SJSA1 (cell line): ENCODE results near the gene SCNN1B. TPM values are rescaled to one million over a fixed set of nuclear protein-coding genes. Genes with fewer than 3 reads are reported as not detected.
"Not testable (repeated sequence)": the region's sequence is repeated elsewhere in the genome, so short reads cannot be mapped to it uniquely, and the experiment has no call there.

Source experiments
- DNase-seq, 2 experiments: peaks; one replicate each; pipeline ENCODE4 v3.0.0-alpha.2; 2015 to 2020; ENCODE audit warnings: low spot score in 2 of 2, low read depth in 1 of 2
- H3K27ac ChIP-seq: fragments of 250-450 bp; sonication (Bioruptor Pico); 2 replicates; pipeline ENCODE4 v1.5.1; 2020; ENCODE audit warnings: mild to moderate bottlenecking, moderate library complexity
- H3K27me3 ChIP-seq: fragments of 250-450 bp; sonication (Bioruptor Pico); replicated peaks from 2 replicates; pipeline ENCODE4 v1.5.1; 2020; ENCODE audit warnings: mild to moderate bottlenecking, moderate library complexity
- H3K36me3 ChIP-seq: fragments of 250-450 bp; sonication (Bioruptor Pico); 2 replicates; pipeline ENCODE4 v1.5.1; 2020; ENCODE audit warnings: mild to moderate bottlenecking
- H3K4me1 ChIP-seq: fragments of 250-450 bp; sonication (Bioruptor Pico); replicated peaks from 2 replicates; pipeline ENCODE4 v1.6.1; 2021; ENCODE audit warnings: mild to moderate bottlenecking
- H3K4me3 ChIP-seq: fragments of 250-450 bp; sonication (Bioruptor Pico); 2 replicates; pipeline ENCODE4 v1.5.1; 2020; ENCODE audit warnings: mild to moderate bottlenecking
- H3K9me3 ChIP-seq: fragments of 250-450 bp; sonication (Bioruptor Pico); replicated peaks from 2 replicates; pipeline ENCODE4 v1.5.1; 2020; ENCODE audit warnings: mild to moderate bottlenecking
- total RNA-seq: library from RNA; depleted of rRNA; stranded (reverse); fragments of >200 nt; shearing (Covaris generic); gene quantifications from 2 replicates; pipeline ENCODE4 v1.2.3, GENCODE V29; 2014; rRNA removed

The SCNN1B gene, protein sequence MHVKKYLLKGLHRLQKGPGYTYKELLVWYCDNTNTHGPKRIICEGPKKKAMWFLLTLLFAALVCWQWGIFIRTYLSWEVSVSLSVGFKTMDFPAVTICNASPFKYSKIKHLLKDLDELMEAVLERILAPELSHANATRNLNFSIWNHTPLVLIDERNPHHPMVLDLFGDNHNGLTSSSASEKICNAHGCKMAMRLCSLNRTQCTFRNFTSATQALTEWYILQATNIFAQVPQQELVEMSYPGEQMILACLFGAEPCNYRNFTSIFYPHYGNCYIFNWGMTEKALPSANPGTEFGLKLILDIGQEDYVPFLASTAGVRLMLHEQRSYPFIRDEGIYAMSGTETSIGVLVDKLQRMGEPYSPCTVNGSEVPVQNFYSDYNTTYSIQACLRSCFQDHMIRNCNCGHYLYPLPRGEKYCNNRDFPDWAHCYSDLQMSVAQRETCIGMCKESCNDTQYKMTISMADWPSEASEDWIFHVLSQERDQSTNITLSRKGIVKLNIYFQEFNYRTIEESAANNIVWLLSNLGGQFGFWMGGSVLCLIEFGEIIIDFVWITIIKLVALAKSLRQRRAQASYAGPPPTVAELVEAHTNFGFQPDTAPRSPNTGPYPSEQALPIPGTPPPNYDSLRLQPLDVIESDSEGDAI
- total RNA-seq = not detected in 2 replicates

DNA sequence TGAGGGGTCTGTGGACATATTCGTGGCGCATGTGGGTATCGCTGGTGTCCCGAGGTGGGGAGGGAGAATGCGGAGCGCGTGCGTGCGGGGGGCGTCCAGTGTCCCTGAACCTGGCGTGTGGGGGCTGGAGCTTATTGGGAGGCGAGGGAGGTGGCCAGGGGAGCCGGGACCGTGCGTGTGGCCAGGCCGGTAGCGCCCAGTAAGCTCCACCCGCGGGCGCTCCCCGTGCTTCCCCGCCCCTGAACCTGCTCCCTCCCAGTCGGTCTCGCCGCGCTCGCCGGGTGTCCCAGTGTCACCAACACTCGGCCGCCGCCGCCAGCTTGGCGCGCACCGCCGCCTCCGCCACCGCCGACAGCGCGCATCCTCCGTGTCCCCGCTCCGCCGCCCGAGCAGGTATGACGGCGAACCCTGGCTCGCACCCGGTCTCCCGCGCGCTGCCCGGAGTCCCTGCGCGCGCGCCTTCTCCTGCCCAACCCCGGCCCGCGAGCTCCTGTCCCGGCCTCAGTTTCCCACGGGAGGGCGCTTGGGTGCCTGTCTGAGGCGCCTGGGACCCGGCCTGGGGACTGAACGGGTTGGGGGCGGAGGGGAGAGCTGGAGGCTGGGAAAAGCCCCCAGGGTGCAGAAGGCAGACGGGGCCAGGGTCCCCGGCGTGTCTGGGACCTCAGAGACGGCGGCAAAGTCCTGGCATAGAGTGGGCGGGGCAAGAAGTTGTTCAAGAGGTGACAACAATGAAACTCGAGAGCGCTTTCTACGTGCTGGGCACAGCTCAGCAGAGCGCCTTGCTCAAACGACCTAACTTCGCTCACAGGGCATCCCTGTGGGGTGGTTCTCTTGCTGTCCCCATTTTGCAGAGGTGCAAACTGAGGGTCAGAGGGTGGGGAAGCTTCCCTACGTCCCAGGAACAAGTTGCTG, at the start of gene SCNN1B:
SCNN1B (plus strand) TSS at position 258 of the 912 bp plus-strand sequence. CDS start 46,298 bp downstream, outside the sequence.
- Histone ChIP-seq H3K27me3 (peaks cover 21% of the 10 kb centered on the region), H3K27ac (no peak within 1 kb of the TSS), H3K36me3 (no peaks in the 10 kb centered on the region), H3K4me1 (no peaks in the 10 kb centered on the region), H3K9me3 (no peaks in the 10 kb centered on the region), H3K4me3 (no peak within 1 kb of the TSS)
- no peak for DNase-seq

DNA sequence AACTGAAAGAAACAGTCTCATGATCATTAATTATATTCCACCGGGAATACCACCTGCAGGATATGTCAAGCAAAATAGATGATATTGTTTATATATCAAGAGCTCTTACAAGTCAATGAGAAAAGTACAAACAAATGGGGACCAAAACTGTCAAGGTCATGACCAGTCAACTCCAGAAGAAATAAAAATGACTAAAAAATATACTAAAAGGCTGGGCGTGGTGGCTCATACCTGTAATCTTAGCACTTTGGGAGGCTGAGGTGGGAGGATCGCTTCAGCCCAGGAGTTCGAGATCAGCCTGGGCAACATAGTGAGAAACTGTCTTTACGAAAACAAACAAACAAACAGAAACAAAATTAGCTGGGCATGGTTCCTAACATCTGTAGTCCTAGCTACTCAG, 49.8 kb upstream of the SCNN1B start:
- 0 out of 2 replicates have a peak, but pooled peaks cover 6% of the 10 kb centered on the region for H3K4me1 ChIP-seq
- DNase-seq = no peak
- no peaks in the 10 kb centered on the region for H3K36me3 ChIP-seq
- H3K27ac ChIP-seq = no peak overlapping the region
- H3K9me3 ChIP-seq = no peaks in the 10 kb centered on the region
- no peak overlapping the region for H3K4me3 ChIP-seq
- no peaks in the 10 kb centered on the region for H3K27me3 ChIP-seq

DNA sequence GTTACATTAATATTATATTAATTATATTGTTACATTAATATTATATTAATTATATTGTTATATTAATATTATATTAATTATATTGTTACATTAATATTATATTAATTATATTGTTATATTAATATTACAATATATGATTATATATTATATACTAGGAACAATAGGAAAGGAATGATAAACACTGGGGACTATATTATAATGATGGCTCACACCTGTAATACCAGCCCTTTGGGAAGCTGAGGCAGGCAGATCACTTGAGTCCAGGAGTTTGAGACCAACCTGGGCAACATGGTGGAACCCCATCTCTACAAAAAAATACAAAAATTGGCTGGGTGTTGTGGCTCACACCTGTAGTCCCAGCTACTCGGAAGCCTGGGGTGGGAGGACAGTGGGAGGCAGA, 48.5 kb upstream of the SCNN1B start:
- H3K27me3 ChIP-seq, H3K9me3 ChIP-seq, H3K4me3 ChIP-seq, DNase-seq, H3K27ac ChIP-seq, H3K36me3 ChIP-seq, H3K4me1 ChIP-seq: not testable (repeated sequence)

DNA sequence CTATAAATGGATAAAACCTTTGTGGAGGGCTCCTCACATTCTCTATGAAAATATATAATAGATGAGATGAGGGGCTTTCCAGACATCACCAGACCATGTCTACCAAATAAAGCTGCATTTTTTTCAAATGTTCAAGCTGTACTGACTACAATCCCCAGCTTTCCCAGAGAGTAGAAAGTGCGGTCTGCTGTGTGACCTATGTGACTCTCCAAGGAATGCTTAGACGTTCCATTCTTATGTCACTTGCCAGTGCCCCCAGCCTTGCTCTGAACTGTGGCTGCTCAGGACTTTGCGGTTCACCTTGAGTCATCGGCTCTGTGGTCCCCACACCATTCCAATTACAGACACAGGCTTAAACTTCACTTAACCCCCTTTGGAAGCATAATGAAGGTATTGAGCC, 47.8 kb upstream of the SCNN1B start:
- H3K36me3 ChIP-seq = no peaks in the 10 kb centered on the region
- no peak overlapping the region for H3K27ac ChIP-seq
- no peak overlapping the region for H3K4me3 ChIP-seq
- no peaks in the 10 kb centered on the region for H3K27me3 ChIP-seq
- H3K9me3 ChIP-seq = no peaks in the 10 kb centered on the region
- peak; percentile 60 to 75 for DNase-seq
- H3K4me1 ChIP-seq = 0 out of 2 replicates have a peak, but pooled peaks cover 6% of the 10 kb centered on the region

DNA sequence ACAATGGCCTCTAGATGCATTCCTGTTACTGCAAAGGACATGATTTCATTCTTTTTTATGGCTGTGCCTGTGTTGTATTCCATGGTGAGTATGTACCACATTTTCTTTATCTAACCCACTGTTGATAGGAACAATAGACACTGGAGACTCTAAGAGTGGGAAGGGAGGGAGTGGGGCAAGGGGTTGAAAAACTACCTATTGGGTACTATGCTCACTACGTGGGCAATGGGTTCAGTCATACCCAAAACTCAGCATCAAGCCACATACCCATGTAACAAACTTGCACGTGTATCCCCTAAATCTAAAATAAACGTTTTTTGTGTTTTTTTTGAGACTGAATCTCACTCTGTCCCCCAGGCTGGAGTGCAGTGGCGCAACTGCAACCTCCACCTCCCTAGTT, 47.1 kb upstream of the SCNN1B start:
- no peak for DNase-seq
- Histone ChIP-seq H3K4me1 (0 out of 2 replicates have a peak, but pooled peaks cover 6% of the 10 kb centered on the region), H3K9me3 (no peaks in the 10 kb centered on the region), H3K4me3 (no peak overlapping the region), H3K27me3 (no peaks in the 10 kb centered on the region), H3K36me3 (no peaks in the 10 kb centered on the region), H3K27ac (no peak overlapping the region)

DNA sequence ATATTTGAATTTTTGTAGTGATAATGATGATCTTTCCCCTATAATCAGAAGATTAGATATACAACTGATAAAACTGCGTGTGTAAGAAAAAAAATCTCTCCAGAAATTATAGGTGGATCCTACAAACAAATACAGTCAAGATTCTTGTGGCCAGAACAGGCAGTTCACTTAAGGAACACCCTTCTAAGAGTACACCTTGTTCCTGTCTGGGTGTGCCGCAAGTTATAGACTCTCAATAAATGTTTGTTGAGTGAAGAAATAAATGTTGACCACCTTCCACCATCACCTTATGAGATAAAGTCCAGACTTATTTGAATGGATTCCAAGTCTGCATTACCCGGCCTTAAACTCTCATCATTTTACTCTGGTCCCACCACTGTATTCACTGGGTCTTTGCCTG, 45.7 kb upstream of the SCNN1B start:
- no peak for DNase-seq
- Histone ChIP-seq H3K36me3 (no peaks in the 10 kb centered on the region), H3K9me3 (no peaks in the 10 kb centered on the region), H3K27ac (no peak overlapping the region), H3K4me1 (0 out of 2 replicates have a peak, but pooled peaks cover 6% of the 10 kb centered on the region), H3K27me3 (no peaks in the 10 kb centered on the region), H3K4me3 (no peak overlapping the region)

DNA sequence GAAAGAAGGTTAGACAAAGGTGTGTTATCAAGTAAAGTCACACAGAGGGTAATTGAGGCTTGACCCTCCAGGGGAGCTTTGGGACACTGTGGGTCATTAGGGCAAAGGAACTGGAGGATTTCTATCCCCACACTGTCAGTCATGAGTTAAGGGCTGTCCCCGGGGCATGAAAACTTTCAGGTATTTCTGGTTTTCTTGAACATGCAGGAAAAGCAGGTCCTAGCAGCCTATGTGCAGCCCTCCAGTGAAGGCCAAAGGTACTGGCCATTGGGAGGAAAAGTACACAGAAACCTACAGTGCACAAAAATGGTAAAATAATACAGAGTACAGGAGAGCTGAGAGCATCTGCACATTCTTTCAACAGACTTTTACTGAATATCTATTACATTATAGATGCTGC, 44.4 kb upstream of the SCNN1B start:
- Histone ChIP-seq H3K27me3 (no peaks in the 10 kb centered on the region), H3K27ac (no peak overlapping the region), H3K9me3 (no peaks in the 10 kb centered on the region), H3K4me3 (no peak overlapping the region), H3K4me1 (0 out of 2 replicates have a peak, but pooled peaks cover 6% of the 10 kb centered on the region), H3K36me3 (no peaks in the 10 kb centered on the region)
- no peak for DNase-seq

DNA sequence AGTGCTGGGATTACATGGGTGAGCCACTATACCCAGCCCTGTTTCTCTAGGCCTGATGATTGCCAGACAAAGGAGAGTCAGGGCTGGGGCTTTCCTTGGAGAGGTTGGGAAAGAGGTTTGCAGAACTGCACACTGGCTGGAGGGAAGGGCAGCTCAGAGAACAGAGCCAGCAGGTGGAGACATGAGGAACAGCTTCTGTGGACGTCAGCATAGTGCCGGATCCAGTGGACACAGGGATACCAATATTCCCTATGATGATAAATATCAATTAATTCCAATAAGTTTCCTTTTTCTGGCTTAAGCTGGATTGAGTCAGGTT, 43.2 kb upstream of the SCNN1B start:
- no peak overlapping the region for H3K4me3 ChIP-seq
- no peak overlapping the region for H3K27ac ChIP-seq
- DNase-seq = no peak
- H3K27me3 ChIP-seq = no peaks in the 10 kb centered on the region
- no peaks in the 10 kb centered on the region for H3K36me3 ChIP-seq
- no peaks in the 10 kb centered on the region for H3K9me3 ChIP-seq
- 0 out of 2 replicates have a peak, but pooled peaks cover 6% of the 10 kb centered on the region for H3K4me1 ChIP-seq

DNA sequence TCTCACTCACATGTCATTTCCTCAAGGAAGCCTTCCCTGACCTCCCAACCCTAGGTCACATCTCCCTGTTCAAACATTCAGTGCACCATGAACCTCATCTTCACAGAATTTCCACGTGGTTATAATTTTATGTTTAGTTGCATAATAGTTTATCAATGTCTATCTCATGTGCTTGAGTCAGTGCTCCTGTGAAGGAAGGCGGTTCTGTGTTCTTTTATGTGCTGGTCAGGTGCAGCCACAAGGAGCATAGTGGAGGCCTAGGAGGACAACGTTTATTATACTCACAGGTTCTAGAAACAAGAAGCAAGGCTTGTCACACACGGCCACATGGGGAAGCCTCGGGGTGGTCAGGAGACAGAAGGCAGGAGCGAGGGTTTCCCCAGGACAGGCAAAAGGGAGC, 34.5 kb upstream of the SCNN1B start:
- H3K4me1 ChIP-seq = no peaks in the 10 kb centered on the region
- no peaks in the 10 kb centered on the region for H3K36me3 ChIP-seq
- H3K9me3 ChIP-seq = no peaks in the 10 kb centered on the region
- H3K27ac ChIP-seq = no peak overlapping the region
- no peak for DNase-seq
- H3K4me3 ChIP-seq = no peak overlapping the region
- no peaks in the 10 kb centered on the region for H3K27me3 ChIP-seq

DNA sequence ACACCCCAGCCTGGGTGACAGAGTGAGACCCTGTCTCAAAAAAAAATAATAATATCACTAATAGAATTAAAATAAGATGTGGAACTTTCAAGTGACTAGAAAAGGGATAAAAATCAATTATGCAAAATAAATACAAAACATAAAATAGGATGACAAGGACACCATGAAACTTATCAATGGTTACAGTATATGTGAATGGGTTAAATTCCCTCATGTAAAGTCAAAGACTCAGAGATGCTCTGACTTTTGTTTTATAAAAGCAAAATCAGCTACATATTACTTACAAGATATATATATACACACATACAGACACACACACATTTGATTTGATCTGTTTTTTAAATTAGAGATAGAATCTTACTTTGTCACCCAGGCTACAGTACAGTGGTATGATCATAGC, 33.5 kb upstream of the SCNN1B start:
- Histone ChIP-seq H3K27ac (no peak overlapping the region), H3K4me1 (no peaks in the 10 kb centered on the region), H3K4me3 (no peak overlapping the region), H3K36me3 (no peaks in the 10 kb centered on the region), H3K27me3 (no peaks in the 10 kb centered on the region), H3K9me3 (no peaks in the 10 kb centered on the region)
- no peak for DNase-seq

DNA sequence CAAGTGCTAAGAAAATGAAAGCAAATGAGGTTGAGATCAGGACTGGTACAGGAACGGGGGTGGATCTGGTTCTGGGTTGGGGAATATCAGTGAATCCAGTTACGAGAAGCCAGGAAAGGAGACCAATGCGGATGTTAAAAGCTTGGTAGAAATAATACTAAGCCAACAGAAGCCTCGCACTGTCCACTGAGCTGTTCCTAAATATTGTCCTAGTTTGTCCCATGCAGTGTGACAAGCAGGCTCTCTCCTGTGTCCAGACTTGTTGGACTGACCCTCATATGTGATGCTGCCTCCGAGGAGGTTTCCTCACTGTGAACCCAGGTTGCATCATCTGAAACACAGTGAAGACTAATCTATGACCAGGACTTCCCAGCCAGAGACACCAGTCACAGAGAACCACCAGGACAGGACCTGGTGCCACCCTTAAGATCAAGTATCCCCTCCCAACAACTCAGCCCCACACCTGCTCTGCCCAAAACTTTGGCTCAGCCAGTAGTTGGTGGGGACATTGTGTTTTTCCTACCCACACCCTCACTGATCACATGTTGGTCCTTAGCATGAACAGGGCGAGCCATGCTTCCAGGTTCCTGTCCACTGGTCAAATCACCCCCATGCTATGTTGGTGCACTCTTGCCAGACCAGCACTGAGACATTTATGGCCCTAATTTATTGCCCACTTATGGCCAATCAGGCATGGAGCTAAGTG, 32.7 kb upstream of the SCNN1B start:
- Histone ChIP-seq H3K27me3 (no peaks in the 10 kb centered on the region), H3K4me1 (no peaks in the 10 kb centered on the region), H3K36me3 (no peaks in the 10 kb centered on the region), H3K4me3 (no peak overlapping the region), H3K9me3 (no peaks in the 10 kb centered on the region), H3K27ac (no peak overlapping the region)
- DNase-seq = no peak

DNA sequence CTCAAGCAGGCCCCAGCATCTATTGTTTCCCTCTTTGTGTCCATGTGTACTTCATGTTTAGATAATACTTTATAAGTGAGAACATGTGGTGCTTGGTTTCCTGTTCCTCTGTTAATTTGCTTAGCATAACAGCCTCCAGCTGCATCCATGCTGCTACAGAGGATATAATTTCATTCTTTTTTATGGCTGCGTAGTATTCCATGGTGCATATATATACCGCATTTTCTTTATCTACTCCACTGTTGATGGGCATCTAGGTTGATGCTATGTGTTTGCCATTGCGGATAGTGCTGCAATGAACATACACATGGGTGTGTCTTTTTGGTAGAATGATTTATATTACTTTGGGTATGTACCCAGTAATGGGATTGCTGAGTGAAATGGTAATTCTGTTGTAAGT, 31.4 kb upstream of the SCNN1B start:
- Histone ChIP-seq H3K9me3 (no peaks in the 10 kb centered on the region), H3K27ac (no peak overlapping the region), H3K27me3 (no peaks in the 10 kb centered on the region), H3K4me3 (no peak overlapping the region), H3K4me1 (no peaks in the 10 kb centered on the region), H3K36me3 (no peaks in the 10 kb centered on the region)
- no peak for DNase-seq

DNA sequence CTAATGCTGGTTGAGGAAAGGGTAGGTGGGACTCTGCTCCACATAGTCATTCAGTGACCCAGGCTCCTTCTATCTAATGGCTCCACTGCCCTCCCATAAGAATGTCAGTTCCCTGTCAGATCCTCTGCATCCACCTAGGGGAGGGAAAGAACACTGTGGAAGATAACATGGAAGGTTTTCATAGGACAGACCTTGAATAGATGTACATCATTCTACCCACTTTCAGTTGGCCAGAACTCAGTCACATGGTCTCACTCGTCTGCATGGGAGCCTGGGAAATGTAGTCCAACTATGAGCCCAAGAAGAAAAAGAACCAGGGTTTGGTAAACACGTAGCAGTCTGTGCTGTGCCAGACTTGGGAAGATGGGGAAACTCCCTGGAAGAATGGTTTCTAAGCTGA, 27.1 kb upstream of the SCNN1B start:
- no peak for DNase-seq
- no peaks in the 10 kb centered on the region for H3K27me3 ChIP-seq
- no peak overlapping the region for H3K4me3 ChIP-seq
- no peak overlapping the region for H3K27ac ChIP-seq
- H3K36me3 ChIP-seq = no peaks in the 10 kb centered on the region
- H3K4me1 ChIP-seq = no peaks in the 10 kb centered on the region
- no peaks in the 10 kb centered on the region for H3K9me3 ChIP-seq
